SK-N-SH (cell line): ENCODE measurements around the gene DNAJC16. TPM values are rescaled to one million over a fixed set of nuclear protein-coding genes. Genes with fewer than 3 reads are reported as not detected.
"Not testable (repeated sequence)": the region's sequence is repeated elsewhere in the genome, so short reads cannot be mapped to it uniquely, and the experiment has no call there.

Experiments
- CTCF ChIA-PET: fragments of 300-600, 350-600 bp; formaldehyde crosslinking; extraction: SDS; loops from one replicate; lab custom pipeline; 2021; lab: Yijun Ruan, JAX
- POLR2A ChIA-PET: fragments of 350-600 bp; sonication (Branson Sonifier 250); formaldehyde crosslinking; extraction: SDS; loops from one replicate; lab custom pipeline; 2020; ENCODE audit warnings: antibody characterized with exemption, inconsistent platforms; lab: Yijun Ruan, JAX
- DNase-seq: peaks from one replicate; pipeline ENCODE4 v3.0.0; 2012
- H2AFZ ChIP-seq: fragments of 200-600 bp; sonication (generic); 2 replicates; pipeline ENCODE4 v1.8.1; 2016; ENCODE audit warnings: antibody characterized with exemption, mild to moderate bottlenecking, low read depth
- H3F3A ChIP-seq: fragments of 200-600 bp; sonication (generic); replicated peaks from 2 replicates; pipeline ENCODE3; 2016; ENCODE audit warnings: antibody characterized with exemption, mild to moderate bottlenecking; ENCODE audit not compliant: insufficient read depth
- H3K27ac ChIP-seq, 2 experiments: fragments of 200-500 bp in 1 of 2; fragments of 200-600 bp in 1 of 2; sonication (Bioruptor generic) in 1 of 2; sonication (generic), shearing (Covaris generic) in 1 of 2; 2 replicates each; pipeline versions ENCODE4 v1.5.1 to v1.6.1; 2014 to 2016; ENCODE audit warnings: low read depth in 2 of 2, inconsistent platforms in 1 of 2, low read length in 1 of 2, mild to moderate bottlenecking in 1 of 2, mixed read lengths in 1 of 2
- H3K27me3 ChIP-seq: fragments of 200-600 bp; sonication (generic), shearing (Covaris generic); 2 replicates; pipeline ENCODE4 v1.6.1; 2016; ENCODE audit warnings: mixed run types; ENCODE audit not compliant: insufficient read depth
- H3K36me3 ChIP-seq, 2 experiments: fragments of 200-500 bp in 1 of 2; fragments of 200-600 bp in 1 of 2; sonication (Bioruptor generic) in 1 of 2; sonication (generic) in 1 of 2; replicated peaks in 1 of 2; 2 replicates each; pipeline versions ENCODE3 to v1.5.1; 2014 to 2016; ENCODE audit warnings: low read length in 1 of 2, mild to moderate bottlenecking in 1 of 2; ENCODE audit not compliant: insufficient read depth in 2 of 2, control insufficient read depth in 1 of 2
- H3K4me1 ChIP-seq, 2 experiments: fragments of 200-500 bp in 1 of 2; fragments of 200-600 bp in 1 of 2; sonication (Bioruptor generic) in 1 of 2; sonication (generic), shearing (Covaris generic) in 1 of 2; 2 replicates each; pipeline versions ENCODE4 v1.5.1 to v1.6.1; 2014 to 2016; ENCODE audit warnings: low read depth in 1 of 2, low read length in 1 of 2, mixed run types in 1 of 2; ENCODE audit not compliant: insufficient read depth in 2 of 2, control insufficient read depth in 1 of 2
- H3K4me2 ChIP-seq: fragments of 200-600 bp; sonication (generic), shearing (Covaris generic); 2 replicates; pipeline ENCODE4 v1.6.1; 2017; ENCODE audit warnings: mixed run types
- H3K4me3 ChIP-seq, 2 experiments: fragments of 200-500 bp in 1 of 2; fragments of 200-600 bp in 1 of 2; sonication (Bioruptor generic) in 1 of 2; sonication (generic), shearing (Covaris generic) in 1 of 2; 2 replicates each; pipeline versions ENCODE4 v1.5.1 to v1.8.1; 2014 to 2016; ENCODE audit warnings: low read depth in 2 of 2, inconsistent platforms in 1 of 2, low read length in 1 of 2, mild to moderate bottlenecking in 1 of 2, mixed read lengths in 1 of 2, moderate library complexity in 1 of 2
- H3K79me2 ChIP-seq: fragments of 200-600 bp; sonication (generic); 2 replicates; pipeline ENCODE4 v1.8.1; 2017; ENCODE audit warnings: mild to moderate bottlenecking; ENCODE audit not compliant: insufficient read depth
- H3K9ac ChIP-seq: fragments of 200-600 bp; sonication (generic); 2 replicates; pipeline ENCODE4 v1.6.1; 2017; ENCODE audit warnings: mixed run types
- H3K9me2 ChIP-seq: fragments of 200-600 bp; sonication (generic); 2 replicates; pipeline ENCODE4 v1.6.1; 2017; ENCODE audit warnings: mixed run types
- H3K9me3 ChIP-seq: fragments of 200-600 bp; sonication (generic); 2 replicates; pipeline ENCODE4 v1.6.1; 2017; ENCODE audit warnings: mixed run types, mild to moderate bottlenecking, moderate library complexity
- H4K20me1 ChIP-seq: fragments of 200-600 bp; sonication (generic); 2 replicates; pipeline ENCODE4 v1.6.1; 2017; ENCODE audit warnings: mild to moderate bottlenecking, mixed run types; ENCODE audit not compliant: insufficient read depth
- FOXJ3 ChIP-seq: sonication (generic); formaldehyde crosslinking; IDR thresholded peaks from 2 replicates; pipeline ENCODE4 v1.5.1; 2020; ENCODE audit warnings: mild to moderate bottlenecking, missing genetic modification reagents
- FOXM1 ChIP-seq: IDR thresholded peaks from 2 replicates; pipeline ENCODE4 v1.4.0; 2012; ENCODE audit warnings: low read depth, mild to moderate bottlenecking
- JUND ChIP-seq: IDR thresholded peaks from 2 replicates; pipeline ENCODE4 v1.4.0; 2012
- NFIC ChIP-seq: IDR thresholded peaks from 2 replicates; pipeline ENCODE4 v1.4.0; 2012; ENCODE audit warnings: borderline replicate concordance
- POLR2AphosphoS5 ChIP-seq: IDR thresholded peaks from 2 replicates; pipeline ENCODE4 v1.6.1; 2012; ENCODE audit warnings: low read depth, low read length
- REST ChIP-seq: IDR thresholded peaks from 2 replicates; pipeline ENCODE4 v1.6.1; 2012; ENCODE audit warnings: mild to moderate bottlenecking, low read depth, low read length, moderate library complexity
- SMC3 ChIP-seq: IDR thresholded peaks from 2 replicates; pipeline ENCODE4 v1.6.1; 2012; ENCODE audit warnings: low read depth, low read length, improper control_type of control experiment
- TCF12 ChIP-seq: IDR thresholded peaks from 2 replicates; pipeline ENCODE4 v1.4.0; 2012
- TEAD4 ChIP-seq: IDR thresholded peaks from 2 replicates; pipeline ENCODE4 v1.4.0; 2012; ENCODE audit warnings: mild to moderate bottlenecking, borderline replicate concordance; ENCODE audit not compliant: insufficient read depth
- USF1 ChIP-seq: IDR thresholded peaks from 2 replicates; pipeline ENCODE4 v1.4.0; 2012; ENCODE audit warnings: low read depth, borderline replicate concordance
- YY1 ChIP-seq: IDR thresholded peaks from 2 replicates; pipeline ENCODE4 v1.4.0; 2012; ENCODE audit warnings: low read depth, mild to moderate bottlenecking
- WGBS: methylation state at CpG from one replicate; pipeline ENCODE4 v1.1.6; 2017; ENCODE audit warnings: low lambda C conversion rate; 5-methylcytosine and 5-hydroxymethylcytosine counted together
- polyA plus RNA-seq, 3 experiments: library from polyadenylated mRNA; depleted of rRNA; stranded (reverse); fragments of >200 nt; gene quantifications; 2 replicates each; pipeline ENCODE4 v1.2.3, GENCODE V29; 2012
- TF ChIP-seq, protein P1 (sequence below): fragments of 150-350 bp; IDR thresholded peaks from 2 replicates; pipeline ENCODE4 v1.6.1; 2017; ENCODE audit warnings: antibody characterized with exemption, low read length, low read depth, borderline replicate concordance

The DNAJC16 gene
- polyA plus RNA-seq, 1 of the 3 experiments (the other 2 are of a cell fraction), result 8.4 TPM

- 87% methylated on average over 5 of the region's 5 CpGs for WGBS
- CTCF ChIA-PET, result no interaction called here
Measured at GRCh38 chr1:15477646-15478212, 48.9 kb upstream of the DNAJC16 start.

DNA sequence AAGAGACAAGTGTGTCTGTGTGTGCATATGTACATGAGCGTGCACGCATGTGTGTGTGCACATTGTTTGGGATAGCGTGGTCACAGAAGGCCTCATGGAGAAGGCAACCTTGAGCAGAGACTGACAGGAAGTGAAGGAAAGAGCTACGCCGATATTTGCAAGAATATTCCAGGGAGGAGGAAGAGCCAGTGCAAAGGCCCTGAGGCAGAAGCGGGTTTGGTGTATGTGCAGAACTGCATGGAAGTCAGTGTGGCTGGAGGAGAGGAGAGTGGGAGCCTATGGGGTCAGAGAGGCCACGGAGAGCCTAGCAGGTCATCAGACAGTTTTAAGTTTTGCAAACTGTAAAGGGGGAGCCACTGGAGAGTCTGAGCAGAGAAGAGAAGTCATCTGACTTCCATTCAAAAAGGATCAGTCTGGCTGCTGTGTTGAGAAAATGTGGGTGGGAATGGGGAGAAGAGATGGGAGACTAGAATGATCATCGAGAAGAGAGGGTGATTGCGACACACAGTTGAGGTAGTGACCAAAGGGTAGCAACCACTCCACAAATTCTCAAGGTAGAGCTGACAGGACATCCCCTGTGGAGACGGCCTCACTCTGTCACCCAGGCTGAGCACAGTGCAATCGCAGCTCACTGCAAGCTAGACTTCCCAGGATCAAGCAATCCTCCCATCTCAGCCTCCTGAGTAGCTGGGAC, 46.8 kb upstream of the DNAJC16 start:
- Histone ChIP-seq H3K27me3 (no peaks in the 10 kb centered on the region), H3K9me2 (no peaks in the 10 kb centered on the region), H2AFZ (no peak overlapping the region), H3K36me3 (no peaks in the 10 kb centered on the region), H3K4me3 (no peak overlapping the region), H3F3A (no peaks in the 10 kb centered on the region), H3K79me2 (no peaks in the 10 kb centered on the region), H3K9ac (no peak overlapping the region), H3K4me1 (no peaks in the 10 kb centered on the region), H3K9me3 (no peaks in the 10 kb centered on the region), H3K27ac (no peak overlapping the region), H4K20me1 (no peaks in the 10 kb centered on the region), H3K4me2 (no peak overlapping the region)
- CTCF ChIA-PET, result no interaction called here
- 83% methylated on average over 11 of the region's 11 CpGs for WGBS
- POLR2A ChIA-PET, result no interaction called here
- no peak for DNase-seq
- TF ChIP-seq YY1, result no peak
- TF ChIP-seq POLR2AphosphoS5, result no peak
- TF ChIP-seq SMC3, result no peak
- no peak for TF ChIP-seq FOXJ3 (CRISPR knock-in tag)
- TF ChIP-seq JUND, result no peak
- TF ChIP-seq TEAD4, result no peak
- TF ChIP-seq FOXM1, result no peak
- TF ChIP-seq, protein P1, sequence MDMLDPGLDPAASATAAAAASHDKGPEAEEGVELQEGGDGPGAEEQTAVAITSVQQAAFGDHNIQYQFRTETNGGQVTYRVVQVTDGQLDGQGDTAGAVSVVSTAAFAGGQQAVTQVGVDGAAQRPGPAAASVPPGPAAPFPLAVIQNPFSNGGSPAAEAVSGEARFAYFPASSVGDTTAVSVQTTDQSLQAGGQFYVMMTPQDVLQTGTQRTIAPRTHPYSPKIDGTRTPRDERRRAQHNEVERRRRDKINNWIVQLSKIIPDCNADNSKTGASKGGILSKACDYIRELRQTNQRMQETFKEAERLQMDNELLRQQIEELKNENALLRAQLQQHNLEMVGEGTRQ, result no peak

More at GRCh38 chr1:15477646-15478212, 48.9 kb upstream of the DNAJC16 start:
- no peak for TF ChIP-seq USF1
- TF ChIP-seq REST, result no peak
- TF ChIP-seq TCF12, result no peak
- no peak for TF ChIP-seq NFIC
- Histone ChIP-seq H3K27ac (no peak overlapping the region), H3K4me1 (no peaks in the 10 kb centered on the region), H3K79me2 (no peaks in the 10 kb centered on the region), H3K36me3 (no peaks in the 10 kb centered on the region), H3K9me2 (no peaks in the 10 kb centered on the region), H3K4me2 (no peak overlapping the region), H3K9me3 (no peaks in the 10 kb centered on the region), H3F3A (no peaks in the 10 kb centered on the region), H3K4me3 (no peak overlapping the region), H3K9ac (no peak overlapping the region), H3K27me3 (no peaks in the 10 kb centered on the region), H4K20me1 (no peaks in the 10 kb centered on the region), H2AFZ (no peak overlapping the region)
- POLR2A ChIA-PET, result no interaction called here
- DNase-seq, result no peak

- H3K27ac ChIP-seq, H3K9me2 ChIP-seq, H3K4me3 ChIP-seq, H3K4me2 ChIP-seq, H3K9ac ChIP-seq, H4K20me1 ChIP-seq, H2AFZ ChIP-seq, H3K9me3 ChIP-seq, H3F3A ChIP-seq, H3K36me3 ChIP-seq, H3K4me1 ChIP-seq, H3K27me3 ChIP-seq, H3K79me2 ChIP-seq, DNase-seq, CTCF ChIA-PET, POLR2A ChIA-PET: not testable (repeated sequence)
- WGBS, result 88% methylated on average over 5 of the region's 6 CpGs
Measured at GRCh38 chr1:15482455-15482854, 44.2 kb upstream of the DNAJC16 start.
